Heart left ventricle (tissue), 13 donors: ENCODE results near the gene SMAD4.
"Not testable (repeated sequence)": the region's sequence is repeated elsewhere in the genome, so short reads cannot be mapped to it uniquely, and the experiment has no call there.

ENCODE experiments used
- POLR2A ChIP-seq, 2 donors: fragments of 450-650 bp; IDR thresholded peaks; one replicate each; pipeline ENCODE4 v1.6.1; 2017; ENCODE audit warnings: antibody characterized with exemption in 2 of 2, mild to moderate bottlenecking in 2 of 2, moderate library complexity in 2 of 2
- TF ChIP-seq, protein P1 (sequence below), 12 donors: fragments of 200-600 bp; sonication (generic) in 4 of 12; IDR thresholded peaks; one replicate each; pipeline versions ENCODE4 v1.5.0 to v1.8.0; 2018 to 2022; ENCODE audit warnings: antibody characterized with exemption in 12 of 12, mild to moderate bottlenecking in 5 of 12
- donor health status: ischemic (EF 13 %, LVEDD 7.1; RV severe dilation, severe dysfunction).
- donor health status: DM: no; HTN: yes; CAD: no.
- donor health status: DM: no; HTN: no; CAD: no.
- donor health status: ischemic (EF 25% LVEDD 6.9; RV normal size, moderate dysfunction).
- donor health status: ischemic (EF 25% LVEDD 5.7; RV mildly dilated, moderate dysfunction).
- donor health status: ischemic (EF 35%, LVEDD 5.7; RV mildly dilated, moderate dysfunction).
- donor health status: nonischemic (EF 11% LVEDD 7.7; RV severe dilation, severe dysfunction).
- donor health status: DM: yes; HTN: yes; CAD: no.
- donor health status: PGD.
- donor health status: ischemic (EF 29% LVEDD 5.4; RV normal size, mild dysfunction).
- donor health status: nonischemic (EF 23%, LVEDD 6.1; RV moderate dilation, normal function).

DNA sequence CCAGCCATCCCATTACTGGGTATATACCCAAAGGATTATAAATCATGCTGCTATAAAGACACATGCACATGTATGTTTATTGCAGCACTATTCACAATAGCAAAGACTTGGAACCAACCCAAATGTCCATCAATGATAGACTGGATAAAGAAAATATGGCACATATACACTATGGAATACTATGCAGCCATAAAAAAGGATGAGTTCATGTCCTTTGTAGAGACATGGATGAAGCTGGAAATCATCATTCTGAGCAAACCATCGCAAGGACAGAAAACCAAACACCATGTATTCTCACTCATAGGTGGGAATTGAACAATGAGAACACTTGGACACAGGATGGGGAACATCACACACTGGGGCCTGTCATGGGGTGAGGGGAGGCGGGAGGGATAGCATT is 26.8 kb upstream of the SMAD4 start:
- TF ChIP-seq, protein P1, sequence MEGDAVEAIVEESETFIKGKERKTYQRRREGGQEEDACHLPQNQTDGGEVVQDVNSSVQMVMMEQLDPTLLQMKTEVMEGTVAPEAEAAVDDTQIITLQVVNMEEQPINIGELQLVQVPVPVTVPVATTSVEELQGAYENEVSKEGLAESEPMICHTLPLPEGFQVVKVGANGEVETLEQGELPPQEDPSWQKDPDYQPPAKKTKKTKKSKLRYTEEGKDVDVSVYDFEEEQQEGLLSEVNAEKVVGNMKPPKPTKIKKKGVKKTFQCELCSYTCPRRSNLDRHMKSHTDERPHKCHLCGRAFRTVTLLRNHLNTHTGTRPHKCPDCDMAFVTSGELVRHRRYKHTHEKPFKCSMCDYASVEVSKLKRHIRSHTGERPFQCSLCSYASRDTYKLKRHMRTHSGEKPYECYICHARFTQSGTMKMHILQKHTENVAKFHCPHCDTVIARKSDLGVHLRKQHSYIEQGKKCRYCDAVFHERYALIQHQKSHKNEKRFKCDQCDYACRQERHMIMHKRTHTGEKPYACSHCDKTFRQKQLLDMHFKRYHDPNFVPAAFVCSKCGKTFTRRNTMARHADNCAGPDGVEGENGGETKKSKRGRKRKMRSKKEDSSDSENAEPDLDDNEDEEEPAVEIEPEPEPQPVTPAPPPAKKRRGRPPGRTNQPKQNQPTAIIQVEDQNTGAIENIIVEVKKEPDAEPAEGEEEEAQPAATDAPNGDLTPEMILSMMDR (IDR thresholded peaks at IDR 0.05): not testable (repeated sequence)
- TF ChIP-seq POLR2A (IDR thresholded peaks at IDR 0.05): not testable (repeated sequence)
